BLaER1 (cell line): Measurements from ENCODE around the gene IRX1.

Experiments
- H3K27ac ChIP-seq: shearing (Covaris generic); formaldehyde crosslinking; 2 replicates; pipeline ENCODE4 v1.8.1; 2022
- H3K27me3 ChIP-seq: shearing (Covaris generic); formaldehyde crosslinking; 2 replicates; pipeline ENCODE4 v1.8.1; 2022
- H3K36me3 ChIP-seq: shearing (Covaris generic); formaldehyde crosslinking; 2 replicates; pipeline ENCODE4 v1.8.1; 2022
- H3K4me1 ChIP-seq: shearing (Covaris generic); formaldehyde crosslinking; 2 replicates; pipeline ENCODE4 v1.8.1; 2022
- H3K4me2 ChIP-seq: shearing (Covaris generic); formaldehyde crosslinking; 2 replicates; pipeline ENCODE4 v1.8.1; 2022
- H3K4me3 ChIP-seq: shearing (Covaris generic); formaldehyde crosslinking; 2 replicates; pipeline ENCODE4 v1.8.1; 2022
- H3K9ac ChIP-seq: shearing (Covaris generic); formaldehyde crosslinking; 2 replicates; pipeline ENCODE4 v1.8.1; 2022
- H3K9me3 ChIP-seq: shearing (Covaris generic); formaldehyde crosslinking; 2 replicates; pipeline ENCODE4 v1.8.1; 2022
- H4K20me1 ChIP-seq: shearing (Covaris generic); formaldehyde crosslinking; 2 replicates; pipeline ENCODE4 v1.8.1; 2022
- Cebpa-rat ChIP-seq: shearing (Covaris generic); IDR thresholded peaks from 2 replicates; pipeline ENCODE4 v1.8.1; 2022

The IRX1 gene

DNA sequence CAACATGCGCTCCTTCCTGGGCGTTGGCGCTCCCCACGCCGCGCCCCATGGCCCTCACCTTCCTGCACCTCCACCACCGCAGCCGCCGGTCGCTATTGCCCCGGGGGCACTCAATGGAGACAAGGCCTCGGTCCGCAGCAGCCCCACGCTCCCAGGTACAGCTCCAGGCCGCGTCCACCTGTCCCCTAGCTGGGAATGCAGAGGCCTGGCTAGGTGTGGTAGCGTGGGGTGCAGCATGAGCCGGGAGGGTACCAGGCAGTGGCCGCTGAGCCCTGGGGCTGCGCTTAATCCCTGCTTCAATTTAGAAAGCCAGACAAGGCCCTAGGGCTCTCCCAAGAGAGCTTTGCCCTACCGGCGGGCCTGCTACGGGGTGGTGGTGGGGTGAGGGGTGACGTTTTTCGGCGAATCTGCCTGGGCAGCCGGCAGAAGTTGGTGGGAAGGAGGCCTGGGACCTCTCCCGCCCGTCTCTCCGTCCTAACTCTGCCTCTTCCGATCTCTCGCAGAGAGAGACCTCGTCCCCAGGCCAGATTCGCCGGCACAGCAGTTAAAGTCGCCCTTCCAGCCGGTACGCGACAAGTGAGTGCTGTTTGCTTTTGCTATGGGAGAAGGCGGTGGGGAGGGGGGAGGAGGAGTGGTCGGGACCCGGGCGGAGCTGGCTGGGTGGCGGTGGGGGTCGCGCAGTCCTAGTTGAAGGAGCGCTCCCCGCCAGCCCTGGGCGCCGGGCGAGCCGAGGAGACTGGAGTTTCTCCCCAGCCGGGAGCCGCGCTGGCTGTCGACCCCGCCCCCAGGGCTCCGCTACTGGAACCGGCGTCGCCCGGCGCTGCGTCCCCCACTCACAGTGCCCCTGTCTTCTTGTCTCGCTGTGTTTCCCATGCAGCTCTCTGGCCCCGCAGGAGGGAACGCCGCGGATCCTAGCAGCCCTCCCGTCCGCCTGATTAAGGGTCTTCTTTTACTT, 4.8 kb downstream of the IRX1 start:
- H3K27me3 ChIP-seq = peaks cover 98% of the 10 kb centered on the region
- peaks cover 51% of the 10 kb centered on the region for H3K36me3 ChIP-seq
- no peaks in the 10 kb centered on the region; the same call in 1 of the 2 replicates for H3K9me3 ChIP-seq
- H3K4me2 ChIP-seq = peak overlapping the region; percentile 91
- peaks cover 96% of the 10 kb centered on the region for H4K20me1 ChIP-seq
- H3K27ac ChIP-seq = peak overlapping the region; percentile 94
- TF ChIP-seq Cebpa-rat = no peak
- peak overlapping the region; percentile 95 for H3K9ac ChIP-seq
- peak overlapping the region; percentile 82 for H3K4me3 ChIP-seq
- peaks cover 35% of the 10 kb centered on the region for H3K4me1 ChIP-seq

DNA sequence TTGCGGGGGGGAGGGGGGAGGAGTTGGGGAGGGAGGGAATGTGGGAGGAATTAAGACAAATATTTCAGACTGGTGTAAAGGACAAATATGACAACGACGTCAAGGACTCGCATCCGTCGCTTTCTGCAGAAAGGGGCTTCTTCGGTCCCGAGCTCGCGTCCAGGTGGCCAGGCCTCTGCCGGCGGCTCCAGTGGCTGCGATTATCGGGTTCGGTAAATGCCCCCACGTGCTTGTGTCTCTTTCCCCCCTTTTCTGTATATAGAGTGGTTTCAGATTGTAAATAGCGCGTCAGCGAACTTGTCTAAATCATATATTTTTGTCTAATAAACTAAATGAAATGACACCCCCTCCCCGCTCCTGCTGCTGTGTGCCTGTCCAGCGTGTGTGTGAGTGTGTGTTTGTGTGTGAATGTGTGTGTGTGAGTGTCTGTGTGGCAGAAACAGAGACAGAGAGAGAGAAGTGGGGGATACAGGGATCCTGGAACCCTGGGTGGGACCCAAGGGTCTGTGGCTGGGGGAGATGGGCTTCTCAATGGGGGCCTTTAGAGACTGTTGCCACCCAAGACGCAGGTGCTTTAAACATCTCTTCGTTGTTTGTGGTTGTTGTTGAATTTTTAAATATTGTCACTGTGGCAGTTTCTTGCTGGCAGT, 5.6 kb downstream of the IRX1 start:
- TF ChIP-seq Cebpa-rat = no peak
- Histone ChIP-seq H3K4me3 (peak overlapping the region; percentile 82), H3K9me3 (no peaks in the 10 kb centered on the region; the same call in 1 of the 2 replicates), H3K27ac (peak overlapping the region; percentile 94), H3K9ac (peak overlapping the region; percentile 95), H3K4me1 (peaks cover 43% of the 10 kb centered on the region), H3K36me3 (peaks cover 56% of the 10 kb centered on the region), H3K27me3 (peaks cover 97% of the 10 kb centered on the region), H4K20me1 (peaks cover 99% of the 10 kb centered on the region), H3K4me2 (peak overlapping the region; percentile 91)

DNA sequence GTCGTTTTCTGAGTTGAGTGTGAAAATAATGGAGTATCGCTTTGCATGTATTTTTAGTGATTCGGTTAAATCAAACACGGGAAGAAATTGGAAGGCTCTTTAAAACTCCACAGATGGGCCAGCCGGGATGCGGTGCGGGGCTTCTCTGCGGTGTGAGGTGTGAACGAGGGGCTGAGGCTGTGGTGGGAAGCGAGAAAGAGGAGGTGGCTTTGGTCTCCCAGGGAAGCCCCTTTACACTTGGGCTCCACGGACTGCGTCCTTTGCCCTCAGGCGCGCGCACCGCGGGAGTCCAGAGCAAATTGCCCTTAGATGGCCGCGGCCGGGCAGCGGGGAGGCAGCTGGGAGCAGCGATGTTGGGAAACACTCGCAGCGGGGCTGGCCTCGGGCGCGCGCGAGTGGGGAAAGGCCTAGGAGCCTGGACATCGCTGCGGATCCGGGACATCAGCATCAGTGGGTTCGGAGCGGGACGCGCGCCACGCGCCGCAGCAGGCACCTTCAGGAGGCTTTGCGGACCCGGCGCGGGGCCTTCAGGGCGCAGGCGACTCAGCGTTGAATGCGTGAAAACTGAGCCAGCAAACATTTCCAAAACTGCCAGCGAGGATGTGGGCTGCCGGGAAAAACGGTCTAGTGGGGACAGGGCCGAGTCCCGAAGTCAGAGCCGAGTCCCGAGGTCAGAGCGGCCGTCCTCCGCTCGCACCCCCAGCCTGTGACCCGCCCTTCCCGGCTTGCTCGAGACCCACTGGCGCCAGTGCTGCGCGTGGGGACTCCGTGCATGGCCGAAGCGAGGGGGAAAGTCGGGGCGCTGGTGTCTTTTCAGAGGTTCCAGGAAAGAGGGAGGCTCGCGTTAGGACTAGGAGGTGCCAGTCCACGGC, 6.5 kb downstream of the IRX1 start:
- Histone ChIP-seq H3K36me3 (peaks cover 56% of the 10 kb centered on the region), H4K20me1 (peaks cover 99% of the 10 kb centered on the region), H3K27me3 (peaks cover 95% of the 10 kb centered on the region), H3K4me3 (peak overlapping the region; percentile 82), H3K9ac (peak overlapping the region; percentile 95), H3K4me2 (peak overlapping the region; percentile 91), H3K4me1 (peaks cover 53% of the 10 kb centered on the region), H3K9me3 (no peaks in the 10 kb centered on the region; the same call in 1 of the 2 replicates), H3K27ac (peak overlapping the region; percentile 94)
- TF ChIP-seq Cebpa-rat = no peak

DNA sequence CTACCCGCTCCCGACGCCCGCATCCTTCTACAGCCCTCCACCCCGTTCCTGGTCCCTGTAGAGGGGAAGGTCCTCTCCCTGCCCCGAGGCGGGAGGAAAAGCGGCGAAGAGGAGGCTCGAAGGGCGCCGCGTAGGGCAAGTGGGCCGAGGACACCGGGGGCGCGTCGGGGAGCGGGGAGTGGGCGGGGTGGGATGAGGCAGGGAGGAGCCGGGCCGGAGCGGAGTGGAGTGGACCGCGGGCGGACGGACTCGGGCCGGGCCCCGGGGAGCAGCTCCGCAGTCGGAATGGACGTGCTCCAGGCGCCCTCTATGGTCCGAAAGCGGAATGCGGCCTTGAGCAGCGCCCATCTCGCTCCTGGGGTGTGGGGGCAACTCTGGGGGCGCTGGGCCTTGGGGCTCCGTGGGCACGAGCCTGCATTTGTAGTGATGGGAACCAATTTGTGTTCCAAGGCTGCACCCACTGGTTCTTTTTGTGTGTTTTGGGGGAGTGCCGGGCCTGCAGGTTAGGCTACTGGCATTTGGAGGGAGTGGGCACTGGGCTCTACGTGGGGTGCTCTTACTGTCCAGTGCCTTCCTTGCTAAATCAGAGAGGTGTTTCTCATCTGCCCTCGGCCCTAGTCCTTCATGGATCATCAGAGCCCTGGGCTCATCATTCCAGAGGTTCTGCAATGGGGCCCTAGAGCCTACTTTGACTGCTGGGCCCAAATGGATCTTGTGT, 7.3 kb downstream of the IRX1 start:
- Histone ChIP-seq H3K4me2 (peak overlapping the region; percentile 91), H3K9ac (peak overlapping the region; percentile 95), H3K4me1 (peaks cover 61% of the 10 kb centered on the region), H3K4me3 (peak overlapping the region; percentile 82), H3K36me3 (peaks cover 56% of the 10 kb centered on the region), H4K20me1 (peaks cover 99% of the 10 kb centered on the region), H3K9me3 (no peaks in the 10 kb centered on the region; the same call in 1 of the 2 replicates), H3K27me3 (peaks cover 87% of the 10 kb centered on the region), H3K27ac (peak overlapping the region; percentile 94)
- no peak for TF ChIP-seq Cebpa-rat

DNA sequence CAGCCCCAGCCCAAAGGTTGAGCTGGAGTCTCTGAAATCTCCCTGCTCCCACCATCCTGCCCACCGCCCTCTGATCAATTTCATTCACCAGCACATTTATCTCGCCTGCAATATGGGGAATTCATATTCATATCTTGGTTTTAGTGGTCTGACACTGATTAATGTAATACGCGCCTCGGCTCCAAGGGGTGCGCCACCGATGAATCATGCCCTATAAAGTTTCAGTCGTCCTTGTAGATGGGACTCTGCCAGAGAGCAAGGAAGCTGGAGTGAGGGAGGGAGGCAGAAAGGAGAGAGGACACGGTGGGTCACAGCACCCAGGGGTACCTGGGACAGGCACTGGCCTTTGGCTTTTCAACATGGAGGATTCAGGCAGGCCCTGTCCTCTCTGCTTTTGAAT, 8.9 kb downstream of the IRX1 start:
- peaks cover 71% of the 10 kb centered on the region for H3K27me3 ChIP-seq
- peak overlapping the region; percentile 91 for H3K4me2 ChIP-seq
- no peaks in the 10 kb centered on the region; the same call in 1 of the 2 replicates for H3K9me3 ChIP-seq
- peak overlapping the region; percentile 63 for H3K27ac ChIP-seq
- peaks cover 52% of the 10 kb centered on the region for H3K36me3 ChIP-seq
- H4K20me1 ChIP-seq = peaks cover 95% of the 10 kb centered on the region
- no peak overlapping the region for H3K4me3 ChIP-seq
- peak overlapping the region; percentile 59; the same call in 1 of the 2 replicates for H3K9ac ChIP-seq
- H3K4me1 ChIP-seq = peaks cover 76% of the 10 kb centered on the region
- no peak for TF ChIP-seq Cebpa-rat

DNA sequence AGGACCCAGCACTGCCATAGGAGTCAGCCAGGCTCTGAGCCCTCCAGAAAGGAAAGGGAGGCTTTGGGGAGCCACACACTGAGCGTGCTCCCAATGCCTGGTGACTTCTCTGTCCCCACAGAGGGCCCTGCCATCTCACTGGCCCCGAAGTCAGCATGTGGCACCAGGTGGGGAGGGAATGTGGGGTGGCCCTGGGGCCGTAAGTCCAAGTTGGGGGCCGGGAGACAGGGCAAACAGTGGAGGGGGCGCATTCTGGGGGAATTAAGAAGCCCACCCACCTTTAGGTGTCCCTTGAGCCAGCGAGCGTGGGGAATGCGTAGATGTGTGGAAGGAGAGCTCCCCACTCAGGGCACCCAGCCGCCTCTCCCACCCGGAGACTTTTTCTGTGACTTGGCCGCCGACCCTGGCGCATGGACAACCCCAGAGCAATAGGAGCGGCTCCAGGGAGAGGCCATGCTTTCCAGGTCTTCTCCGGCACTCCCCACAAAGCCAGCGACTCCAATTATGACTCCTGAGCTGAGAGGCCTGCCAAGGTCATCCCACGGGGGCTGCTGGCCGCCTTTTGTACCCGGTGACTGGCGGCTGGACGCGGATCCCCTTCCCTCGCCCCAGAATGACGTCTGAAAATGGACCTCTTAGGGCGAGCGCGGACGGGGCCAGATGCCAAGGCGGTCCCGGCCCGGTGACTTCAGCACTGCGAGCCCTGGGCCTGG, 9.8 kb downstream of the IRX1 start:
- peaks cover 85% of the 10 kb centered on the region for H4K20me1 ChIP-seq

DNA sequence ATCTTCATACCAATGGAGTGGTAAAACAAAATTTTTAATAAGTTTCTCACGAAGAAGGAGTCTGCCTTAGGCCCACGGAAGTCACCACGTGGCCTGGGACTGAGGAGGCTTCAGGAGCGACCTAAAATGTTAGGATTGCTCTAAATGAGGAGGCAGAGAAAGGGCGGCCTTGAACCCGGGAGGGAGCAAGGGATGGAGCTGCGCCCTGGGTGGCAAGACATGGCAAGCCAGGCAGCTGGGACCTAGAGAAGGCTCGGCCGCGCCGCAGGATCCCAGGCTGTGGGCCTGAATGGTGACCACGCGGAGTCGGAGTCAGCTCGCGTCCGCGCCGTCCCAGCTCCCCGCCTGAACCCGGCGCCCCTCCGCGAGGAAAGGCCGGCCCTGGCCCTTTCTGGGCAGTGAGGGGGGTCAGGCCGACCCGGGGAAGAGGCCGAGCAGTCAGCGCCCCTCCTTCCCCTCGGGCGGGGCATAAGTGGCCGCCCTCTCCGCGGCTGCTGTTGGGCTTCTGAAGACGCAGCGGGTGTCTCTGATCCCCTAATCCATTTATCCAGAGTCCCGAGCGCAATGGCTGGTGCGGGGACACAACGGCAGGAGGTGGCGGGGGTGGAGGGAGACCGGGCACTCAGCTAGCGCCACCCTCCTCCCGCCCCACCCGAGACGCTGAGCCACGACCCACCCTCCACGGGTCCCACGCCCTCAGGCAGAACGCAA, 10.6 kb downstream of the IRX1 start:
- Histone ChIP-seq H3K36me3 (peaks cover 45% of the 10 kb centered on the region), H4K20me1 (peaks cover 78% of the 10 kb centered on the region), H3K9me3 (no peaks in the 10 kb centered on the region; the same call in 1 of the 2 replicates), H3K27me3 (peaks cover 53% of the 10 kb centered on the region), H3K27ac (peak overlapping the region; percentile 63), H3K4me3 (no peak overlapping the region), H3K4me2 (peak overlapping the region; percentile 91), H3K4me1 (peaks cover 90% of the 10 kb centered on the region), H3K9ac (peak overlapping the region; percentile 59)
- no peak for TF ChIP-seq Cebpa-rat

More for the DNA sequence above, 9.8 kb downstream of the IRX1 start:
- H3K4me3 ChIP-seq = no peak overlapping the region
- H3K27ac ChIP-seq = peak overlapping the region; percentile 63
- peak overlapping the region; percentile 91 for H3K4me2 ChIP-seq
- peaks cover 62% of the 10 kb centered on the region for H3K27me3 ChIP-seq
- H3K9ac ChIP-seq = peak overlapping the region; percentile 59
- TF ChIP-seq Cebpa-rat = no peak
- peaks cover 86% of the 10 kb centered on the region for H3K4me1 ChIP-seq
- no peaks in the 10 kb centered on the region; the same call in 1 of the 2 replicates for H3K9me3 ChIP-seq
- peaks cover 45% of the 10 kb centered on the region for H3K36me3 ChIP-seq
